Colonic mucosa (tissue), 4 donors: ENCODE data around the gene ZFAND3. TPM values are rescaled to one million over a fixed set of nuclear protein-coding genes. Genes with fewer than 3 reads are reported as not detected.

Experiments
- DNase-seq: peaks from one replicate; pipeline ENCODE4 v3.0.0-alpha.2; 2020
- H3K27ac ChIP-seq: fragments of 200-600 bp; one replicate; pipeline ENCODE4 v1.8.0; 2021
- H3K27me3 ChIP-seq: fragments of 200-600 bp; one replicate; pipeline ENCODE4 v1.8.0; 2021
- H3K36me3 ChIP-seq: fragments of 200-600 bp; one replicate; pipeline ENCODE4 v1.8.0; 2021
- H3K4me1 ChIP-seq: fragments of 200-600 bp; one replicate; pipeline ENCODE4 v1.8.0; 2021; ENCODE audit warnings: mild to moderate bottlenecking
- H3K4me3 ChIP-seq: fragments of 200-600 bp; one replicate; pipeline ENCODE4 v1.8.0; 2021
- H3K9ac ChIP-seq, 2 donors: one replicate each; pipeline ENCODE4 v1.7.0; 2013; ENCODE audit warnings: control low read depth in 2 of 2, low read depth in 2 of 2, low read length in 2 of 2
- H3K9me3 ChIP-seq: fragments of 200-600 bp; one replicate; pipeline ENCODE4 v1.8.0; 2021
- CTCF ChIP-seq: fragments of 200-600 bp; IDR thresholded peaks from one replicate; pipeline ENCODE4 v1.8.0; 2022; ENCODE audit warnings: antibody characterized with exemption, mild to moderate bottlenecking
- intact Hi-C: fragments of 100-400 bp; cut with DNase I; formaldehyde crosslinking; loops from one replicate; pipeline ENCODE4 v1.14.1; 2022
- total RNA-seq, 2 donors: library from RNA; stranded (reverse); fragmentation: NEBNext Ultra II Directional in 1 of 2; extraction: Animal tissue kit (Norgen Biotek cat#: 25700) in 1 of 2; gene quantifications; one replicate each; pipeline ENCODE4 v1.2.1, GENCODE V29; 2021
- donor health status: healthy.
- donor health status: DM: no; HTN: no; CAD: no.
- donor health status: DM: no; HTN: no; CAD: no.

Gene ZFAND3
- total RNA-seq, 2 donors from 2014 or later: 42.0 to 96.8 TPM

- Histone ChIP-seq H3K9ac (no peak overlapping the region), H3K4me1 (no peaks in the 10 kb centered on the region), H3K36me3 (no peaks in the 10 kb centered on the region), H3K27ac (no peak overlapping the region), H3K27me3 (no peaks in the 10 kb centered on the region), H3K9me3 (no peaks in the 10 kb centered on the region), H3K4me3 (no peak overlapping the region)
- intact Hi-C loops: no loop called here
- DNase-seq: no peak
- TF ChIP-seq CTCF: no peak
Measured at GRCh38 chr6:37882292-37882691, 62.8 kb downstream of the ZFAND3 start.

GRCh38 chr6:37882724-37883413, 63.3 kb downstream of the ZFAND3 start:
- TF ChIP-seq CTCF: no peak
- no peak for DNase-seq
- Histone ChIP-seq H3K4me3 (no peak overlapping the region), H3K9me3 (no peaks in the 10 kb centered on the region), H3K9ac (no peak overlapping the region), H3K36me3 (no peaks in the 10 kb centered on the region), H3K27me3 (no peaks in the 10 kb centered on the region), H3K4me1 (no peaks in the 10 kb centered on the region), H3K27ac (no peak overlapping the region)
- intact Hi-C loops: no loop called here

- H3K9ac ChIP-seq: no peak overlapping the region
- no peaks in the 10 kb centered on the region for H3K36me3 ChIP-seq
- H3K9me3 ChIP-seq: no peaks in the 10 kb centered on the region
- no peak for DNase-seq
- no peaks in the 10 kb centered on the region for H3K27me3 ChIP-seq
- intact Hi-C loops: no loop called here
- TF ChIP-seq CTCF: no peak
- no peak overlapping the region for H3K27ac ChIP-seq
- H3K4me1 ChIP-seq: no peaks in the 10 kb centered on the region
- no peak overlapping the region for H3K4me3 ChIP-seq
Measured at GRCh38 chr6:37884548-37884947, 65.0 kb downstream of the ZFAND3 start.

GRCh38 chr6:37889051-37889450, 69.5 kb downstream of the ZFAND3 start:
- H3K4me1 ChIP-seq: no peaks in the 10 kb centered on the region
- no peak for TF ChIP-seq CTCF
- H3K27ac ChIP-seq: no peak overlapping the region
- intact Hi-C loops: no loop called here
- H3K9ac ChIP-seq: no peak overlapping the region
- no peak overlapping the region for H3K4me3 ChIP-seq
- H3K27me3 ChIP-seq: no peaks in the 10 kb centered on the region
- DNase-seq: no peak
- H3K36me3 ChIP-seq: no peaks in the 10 kb centered on the region
- no peaks in the 10 kb centered on the region for H3K9me3 ChIP-seq

GRCh38 chr6:37889486-37889885, 70.0 kb downstream of the ZFAND3 start:
- no peak overlapping the region for H3K4me3 ChIP-seq
- no peaks in the 10 kb centered on the region for H3K9me3 ChIP-seq
- no peak overlapping the region for H3K27ac ChIP-seq
- no peak for DNase-seq
- no peaks in the 10 kb centered on the region for H3K4me1 ChIP-seq
- no peaks in the 10 kb centered on the region for H3K27me3 ChIP-seq
- no peak for TF ChIP-seq CTCF
- no peaks in the 10 kb centered on the region for H3K36me3 ChIP-seq
- intact Hi-C loops: no loop called here
- H3K9ac ChIP-seq: no peak overlapping the region
